Measurements from ENCODE around the gene SH3BGRL2.
"Not testable (repeated sequence)": the region's sequence is repeated elsewhere in the genome, so short reads cannot be mapped to it uniquely, and the experiment has no call there.

SH3BGRL2 gene

DNA sequence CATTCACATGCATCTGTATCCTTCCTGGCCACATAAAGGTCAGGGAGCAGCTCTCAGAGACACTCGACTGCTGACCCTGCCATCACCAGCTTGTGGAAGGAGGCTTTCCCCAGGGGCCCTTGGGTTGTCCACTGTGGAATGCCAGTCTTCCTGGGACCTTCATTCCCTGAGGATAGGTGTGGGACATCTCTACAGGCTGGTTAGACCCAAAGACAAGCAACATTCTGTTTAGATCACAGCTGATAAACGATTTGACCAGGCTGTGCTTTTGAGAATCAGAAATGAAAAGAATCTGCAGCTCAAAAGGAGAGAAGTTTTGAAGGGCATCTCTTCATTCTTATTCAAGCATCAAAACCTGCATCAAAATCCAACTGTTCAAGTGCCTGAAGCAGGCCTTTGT is 18.2 kb upstream of the SH3BGRL2 start:
- ChIA-PET POLR2A (no interaction called here), CTCF (no interaction called here)
- H3K4me3 ChIP-seq (ENCODE audit: low read depth, low read length) = no peak overlapping the region
- no peak for DNase-seq (ENCODE audit: low read depth, low spot score)
- TF ChIP-seq, protein P1, sequence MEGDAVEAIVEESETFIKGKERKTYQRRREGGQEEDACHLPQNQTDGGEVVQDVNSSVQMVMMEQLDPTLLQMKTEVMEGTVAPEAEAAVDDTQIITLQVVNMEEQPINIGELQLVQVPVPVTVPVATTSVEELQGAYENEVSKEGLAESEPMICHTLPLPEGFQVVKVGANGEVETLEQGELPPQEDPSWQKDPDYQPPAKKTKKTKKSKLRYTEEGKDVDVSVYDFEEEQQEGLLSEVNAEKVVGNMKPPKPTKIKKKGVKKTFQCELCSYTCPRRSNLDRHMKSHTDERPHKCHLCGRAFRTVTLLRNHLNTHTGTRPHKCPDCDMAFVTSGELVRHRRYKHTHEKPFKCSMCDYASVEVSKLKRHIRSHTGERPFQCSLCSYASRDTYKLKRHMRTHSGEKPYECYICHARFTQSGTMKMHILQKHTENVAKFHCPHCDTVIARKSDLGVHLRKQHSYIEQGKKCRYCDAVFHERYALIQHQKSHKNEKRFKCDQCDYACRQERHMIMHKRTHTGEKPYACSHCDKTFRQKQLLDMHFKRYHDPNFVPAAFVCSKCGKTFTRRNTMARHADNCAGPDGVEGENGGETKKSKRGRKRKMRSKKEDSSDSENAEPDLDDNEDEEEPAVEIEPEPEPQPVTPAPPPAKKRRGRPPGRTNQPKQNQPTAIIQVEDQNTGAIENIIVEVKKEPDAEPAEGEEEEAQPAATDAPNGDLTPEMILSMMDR (IDR thresholded peaks at IDR 0.05; ENCODE audit: insufficient read depth, low read length, missing control alignments) = no peak

DNA sequence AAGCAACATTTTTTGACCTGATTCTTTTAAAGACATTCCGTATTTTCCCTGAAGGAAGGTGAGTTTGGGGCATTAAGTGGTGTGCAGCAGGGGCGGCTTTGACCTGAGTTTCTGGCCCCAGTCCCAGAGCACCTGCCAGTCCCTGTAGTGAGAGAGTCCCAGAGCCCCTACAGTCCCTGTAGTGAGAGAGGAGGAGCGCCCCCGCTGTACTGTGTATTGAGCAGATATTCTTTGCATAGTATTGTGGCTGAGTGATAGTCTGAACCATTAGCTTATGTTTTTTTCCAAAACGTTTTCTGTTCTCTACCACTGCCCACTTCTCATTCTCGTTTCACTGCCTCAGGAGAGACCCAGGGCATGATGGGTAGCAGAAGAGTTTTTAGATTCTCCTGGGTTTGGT is 17.2 kb upstream of the SH3BGRL2 start:
- DNase-seq (ENCODE audit: low read depth, low spot score) = no peak
- TF ChIP-seq, protein P1 (IDR thresholded peaks at IDR 0.05; ENCODE audit: insufficient read depth, low read length, missing control alignments) = no peak
- ChIA-PET CTCF (no interaction called here), POLR2A (no interaction called here)
- no peak overlapping the region for H3K4me3 ChIP-seq (ENCODE audit: low read depth, low read length)

DNA sequence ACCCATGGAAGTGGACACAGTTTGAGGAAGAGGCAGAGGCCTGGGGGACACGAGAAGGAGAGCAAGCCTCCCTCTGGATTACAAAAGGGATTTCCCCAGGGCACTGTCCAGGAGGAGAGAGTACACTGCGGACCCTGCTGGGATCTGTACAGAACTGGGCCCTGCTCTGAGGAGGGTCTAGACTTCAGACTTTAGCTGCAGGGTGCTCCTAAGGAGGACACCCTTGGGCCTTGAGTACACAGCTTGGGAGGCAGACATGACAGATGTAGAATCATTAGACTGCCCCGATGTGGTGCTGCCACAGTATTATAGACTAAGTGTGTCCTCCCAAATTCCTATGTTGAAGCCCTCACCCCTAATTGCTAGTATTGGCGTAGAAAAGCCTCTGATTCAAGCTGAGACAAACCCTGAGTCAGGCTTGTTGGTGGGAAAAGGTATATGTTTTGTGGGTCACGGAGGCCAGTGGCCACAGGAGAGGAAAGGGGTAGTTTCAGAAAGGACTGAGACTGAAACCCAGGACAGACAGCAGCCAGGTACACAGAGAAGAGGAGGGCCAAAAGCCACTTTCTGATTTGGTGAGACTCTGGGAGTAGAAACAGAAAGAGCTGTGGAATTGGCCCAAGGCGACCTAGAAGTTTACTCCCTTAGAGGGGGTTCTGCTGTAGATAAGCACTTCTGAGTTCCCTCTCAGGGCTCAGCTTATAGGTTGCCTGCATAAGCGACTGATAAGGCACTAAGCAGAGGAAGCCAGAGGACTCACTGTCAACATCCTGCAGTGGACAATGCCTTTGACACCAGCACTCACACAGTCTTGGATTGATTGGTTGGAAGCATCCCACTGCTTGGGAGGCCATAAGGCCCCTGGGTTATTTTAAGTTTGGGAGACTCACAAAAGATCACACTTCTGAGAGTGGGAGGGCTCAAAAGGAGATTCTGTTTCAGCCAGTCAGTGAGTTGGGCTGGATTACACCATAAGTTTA is 16.5 kb upstream of the SH3BGRL2 start:
- no peak overlapping the region for H3K4me3 ChIP-seq (ENCODE audit: low read depth, low read length)
- ChIA-PET CTCF (interaction anchor here (1.1 kb wide), 1 partner anchor 8 kb away, joined by 3 read pairs; no protein-coding TSS in a partner anchor), POLR2A (no interaction called here)
- TF ChIP-seq, protein P1 (IDR thresholded peaks at IDR 0.05; ENCODE audit: insufficient read depth, low read length, missing control alignments) = no peak
- DNase-seq (ENCODE audit: low read depth, low spot score) = no peak

DNA sequence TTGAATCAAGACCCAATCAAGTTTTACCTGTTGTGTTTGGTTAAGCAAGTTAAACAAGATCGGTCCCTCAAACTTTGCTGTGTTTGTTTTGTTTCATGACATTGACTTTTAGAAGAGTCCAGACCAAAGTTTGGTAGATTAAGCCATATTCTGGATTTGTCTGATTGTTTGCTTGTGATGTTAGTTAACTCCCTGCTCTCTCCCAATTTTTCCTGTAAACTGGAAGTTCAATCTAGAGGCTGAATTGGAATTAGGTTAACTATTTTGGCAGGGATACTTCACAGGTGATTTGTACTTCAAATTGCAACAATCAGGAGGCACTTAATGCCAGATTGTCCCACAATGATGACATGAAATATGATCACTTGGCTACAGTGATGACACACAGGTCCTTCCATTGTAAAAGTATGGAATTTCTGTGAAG is 13.6 kb upstream of the SH3BGRL2 start:
- TF ChIP-seq, protein P1 (IDR thresholded peaks at IDR 0.05; ENCODE audit: insufficient read depth, low read length, missing control alignments) = no peak
- ChIA-PET CTCF (no interaction called here), POLR2A (no interaction called here)
- no peak for DNase-seq (ENCODE audit: low read depth, low spot score)
- H3K4me3 ChIP-seq (ENCODE audit: low read depth, low read length) = no peak overlapping the region

DNA sequence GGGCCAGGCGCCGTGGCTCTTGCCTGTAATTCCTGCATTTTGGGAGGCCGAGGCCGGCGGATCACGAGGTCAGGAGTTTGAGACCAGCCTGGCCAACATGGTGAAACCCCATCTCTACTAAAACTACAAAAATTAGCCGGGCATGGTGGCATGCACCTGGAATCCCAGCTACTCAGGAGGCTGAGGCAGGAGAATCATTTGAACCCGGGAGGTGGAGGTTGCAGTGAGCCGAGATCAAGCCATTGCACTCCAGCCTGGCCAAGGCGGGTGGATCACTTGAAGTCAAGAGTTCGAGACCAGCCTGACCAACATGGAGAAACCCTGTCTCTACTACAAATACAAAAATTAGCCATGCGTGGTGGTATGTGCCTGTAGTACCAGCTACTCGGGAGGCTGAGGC is 12.7 kb upstream of the SH3BGRL2 start:
- CTCF ChIA-PET; POLR2A ChIA-PET; DNase-seq (ENCODE audit: low read depth, low spot score); H3K4me3 ChIP-seq (ENCODE audit: low read depth, low read length): not testable (repeated sequence)

DNA sequence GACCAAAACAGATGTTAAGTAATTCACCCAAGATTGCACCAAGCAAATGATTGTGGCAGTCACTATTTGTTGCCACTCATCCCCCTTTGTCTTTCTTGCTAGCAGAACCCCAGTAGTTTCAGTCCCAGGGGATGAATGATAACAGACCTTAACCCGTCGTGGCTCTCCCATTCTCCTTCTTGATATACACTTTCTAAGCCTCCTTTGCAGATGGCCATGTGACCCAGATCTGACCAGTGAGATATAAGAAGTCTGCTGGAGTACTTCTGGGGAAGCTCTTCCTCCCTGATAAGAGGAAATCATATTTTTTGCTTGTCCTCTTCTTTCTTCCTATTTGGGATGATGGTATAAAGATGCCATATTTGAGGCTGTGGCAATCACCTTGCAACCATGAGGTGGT is 9.6 kb upstream of the SH3BGRL2 start:
- TF ChIP-seq, protein P1 (IDR thresholded peaks at IDR 0.05; ENCODE audit: insufficient read depth, low read length, missing control alignments) = no peak

DNA sequence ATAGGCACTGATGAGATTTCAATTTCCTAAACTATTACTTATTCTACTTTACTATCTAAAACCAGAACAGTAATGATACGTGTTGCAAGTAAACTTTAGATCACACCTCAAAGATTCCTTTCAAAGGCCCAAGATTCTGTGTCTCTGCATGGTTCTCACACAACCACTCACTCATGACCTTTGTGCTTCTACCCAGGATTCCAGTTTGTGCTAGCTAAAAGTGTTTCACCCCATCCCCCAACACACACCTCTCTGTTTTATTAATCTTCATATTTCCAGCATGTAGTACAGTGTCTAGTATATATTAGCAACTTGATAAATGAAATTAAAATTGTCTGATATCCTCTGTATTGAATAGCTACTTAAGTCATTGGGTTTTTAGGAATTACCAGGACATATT is 8.8 kb upstream of the SH3BGRL2 start:
- POLR2A ChIA-PET = no interaction called here
- DNase-seq (ENCODE audit: low read depth, low spot score) = no peak
- TF ChIP-seq, protein P1 (IDR thresholded peaks at IDR 0.05; ENCODE audit: insufficient read depth, low read length, missing control alignments) = no peak
- CTCF ChIA-PET = no interaction called here
- H3K4me3 ChIP-seq (ENCODE audit: low read depth, low read length) = no peak overlapping the region

More for the DNA sequence above, 9.6 kb upstream of the SH3BGRL2 start:
- ChIA-PET CTCF (no interaction called here), POLR2A (no interaction called here)
- no peak overlapping the region for H3K4me3 ChIP-seq (ENCODE audit: low read depth, low read length)
- no peak for DNase-seq (ENCODE audit: low read depth, low spot score)
